HG02759 (cell line): Measurements from ENCODE around the gene NAALADL2.
A peak's percentile ranks its signal among the peaks of the same experiment; 100 is the strongest.
"Not testable (repeated sequence)": the region's sequence is repeated elsewhere in the genome, so short reads cannot be mapped to it uniquely, and the experiment has no call there.

Experiments used
- ATAC-seq: cut with Tn5 transposase; IDR thresholded peaks from one replicate; pipeline ENCODE4 v1.9.1; 2021; ENCODE audit warnings: mild to moderate bottlenecking, moderate library complexity; ENCODE audit not compliant: unreplicated experiment

NAALADL2 gene

DNA sequence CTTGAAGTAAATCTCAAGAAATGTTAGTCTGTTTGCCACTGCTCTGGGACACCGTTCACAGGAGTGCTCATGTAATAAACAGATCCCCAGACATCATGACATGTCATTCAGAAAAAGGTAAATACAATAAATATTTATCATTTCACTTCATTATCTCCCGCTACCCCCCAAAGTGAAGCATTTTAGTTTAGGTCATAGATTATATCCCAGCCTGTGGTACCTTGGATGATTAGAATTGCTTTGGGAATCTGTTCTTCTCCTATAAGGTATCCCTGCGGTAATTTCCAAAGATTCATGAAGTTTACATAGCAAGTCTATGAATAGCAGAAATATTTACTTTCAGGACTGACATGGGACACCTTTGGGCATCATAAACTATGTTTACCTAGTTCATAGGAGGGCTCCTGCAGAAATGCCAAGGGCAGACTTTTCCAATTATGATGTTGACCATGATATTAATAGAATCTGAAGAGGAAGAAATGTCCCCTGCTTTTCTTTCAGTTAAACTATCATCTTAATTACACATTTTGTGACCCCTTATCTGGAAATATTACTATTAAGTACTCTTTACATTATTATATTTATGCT lies 268.0 kb downstream of the NAALADL2 start:
- no peak for ATAC-seq

DNA sequence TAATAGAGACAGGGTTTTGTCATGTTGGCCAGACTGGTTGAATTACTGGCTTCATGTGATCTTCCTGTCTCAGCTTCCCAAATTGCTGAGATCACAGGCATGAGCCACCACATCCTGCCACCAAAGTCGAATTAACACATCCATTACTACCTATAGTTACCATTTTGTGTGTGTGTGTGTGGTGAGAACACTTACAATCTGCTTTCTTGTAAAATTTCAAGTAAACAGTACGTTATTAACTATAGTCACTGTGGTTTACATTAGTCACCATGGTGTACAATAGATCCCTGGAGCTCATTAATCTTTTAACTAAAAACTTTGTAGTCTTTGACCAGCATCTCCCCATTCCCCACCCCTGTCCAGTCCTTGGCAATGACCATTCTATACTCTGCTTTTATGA lies 270.0 kb downstream of the NAALADL2 start:
- ATAC-seq: no peak

DNA sequence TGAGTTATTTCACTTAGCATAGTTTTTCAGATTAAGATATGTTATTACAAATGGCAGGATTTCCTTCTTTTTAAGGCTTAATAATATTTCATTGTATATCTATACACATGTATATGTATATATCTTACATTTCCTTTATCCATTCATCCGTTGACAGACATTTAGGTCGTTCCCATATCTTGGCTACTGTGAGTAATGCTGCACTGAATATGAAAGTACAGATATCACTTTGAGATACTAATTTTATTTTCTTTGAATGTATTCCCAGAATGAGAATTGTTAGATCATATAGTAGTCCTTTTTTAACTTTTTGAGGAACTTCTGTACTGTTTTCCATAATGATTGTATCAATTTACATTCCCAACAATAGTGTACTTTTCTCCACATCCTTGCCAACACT lies 270.4 kb downstream of the NAALADL2 start:
- no peak for ATAC-seq

DNA sequence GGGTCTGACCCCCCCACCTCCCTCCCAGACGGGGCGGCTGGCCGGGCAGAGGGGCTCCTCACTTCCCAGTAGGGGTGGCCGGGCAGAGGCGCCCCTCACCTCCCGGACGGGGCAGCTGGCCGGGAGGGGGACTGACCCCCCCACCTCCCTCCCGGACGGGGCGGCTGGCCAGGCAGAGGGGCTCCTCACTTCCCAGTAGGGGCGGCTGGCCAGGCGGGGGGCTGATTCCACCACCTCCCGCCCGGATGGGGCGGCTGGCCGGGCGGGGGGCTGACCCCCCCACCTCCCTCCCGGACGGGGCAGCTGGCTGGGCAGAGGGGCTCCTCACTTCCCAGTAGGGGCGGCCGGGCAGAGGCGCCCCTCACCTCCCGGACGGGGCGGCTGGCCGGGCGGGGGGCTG lies 272.7 kb downstream of the NAALADL2 start:
- ATAC-seq: not testable (repeated sequence)

DNA sequence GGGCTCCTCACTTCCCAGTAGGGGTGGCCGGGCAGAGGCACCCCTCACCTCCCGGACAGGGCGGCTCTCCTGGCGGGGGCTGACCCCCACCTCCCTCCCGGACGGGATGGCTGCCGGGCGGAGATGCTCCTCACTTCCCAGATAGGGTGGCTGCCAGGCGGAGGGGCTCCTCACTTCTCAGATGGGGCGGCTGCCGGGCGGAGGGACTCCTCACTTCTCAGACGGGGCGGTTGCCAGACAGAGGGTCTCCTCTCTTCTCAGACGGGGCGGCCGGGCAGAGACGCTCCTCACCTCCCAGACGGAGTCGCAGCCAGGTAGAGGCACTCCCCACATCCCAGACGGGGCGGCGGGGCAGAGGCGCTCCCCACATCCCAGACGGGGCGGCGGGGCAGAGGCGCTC lies 273.6 kb downstream of the NAALADL2 start:
- ATAC-seq: not testable (repeated sequence)

DNA sequence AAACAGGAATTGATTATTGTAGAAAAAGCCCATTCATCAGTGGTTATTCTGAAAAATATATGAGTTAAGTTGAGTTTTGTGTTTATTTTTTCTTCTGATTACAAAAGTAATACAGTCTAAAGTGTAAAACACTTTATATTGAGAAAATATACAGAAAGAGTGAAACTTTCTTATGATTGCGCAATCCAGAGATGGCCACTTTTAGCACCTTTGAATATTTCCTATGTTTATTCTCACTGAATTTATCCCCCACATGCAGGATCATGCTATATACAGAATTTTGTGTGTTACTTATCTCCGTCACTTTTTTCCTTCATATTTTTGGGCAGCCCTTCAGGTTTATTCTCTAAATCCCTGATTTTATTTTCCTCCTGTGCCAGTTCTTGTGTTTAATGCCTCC lies 285.2 kb downstream of the NAALADL2 start:
- no peak for ATAC-seq

DNA sequence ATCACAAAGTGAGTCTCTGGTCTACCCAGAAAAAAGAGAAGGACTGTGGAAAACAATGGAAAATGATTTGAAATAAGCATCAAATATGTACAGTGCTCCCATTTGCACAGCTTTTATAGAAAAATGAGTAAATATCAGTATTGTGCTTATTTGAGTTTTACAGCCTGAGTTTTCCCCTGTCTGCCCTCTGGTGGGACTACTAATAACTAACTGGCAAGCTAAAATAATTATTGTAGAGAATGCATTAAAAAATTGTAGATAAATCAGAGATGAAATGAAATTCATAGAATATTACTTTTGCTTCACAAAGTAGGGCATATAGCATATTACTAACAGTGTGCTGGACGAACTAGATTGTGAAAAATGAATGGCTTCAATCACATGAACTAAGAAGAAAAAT lies 287.1 kb downstream of the NAALADL2 start:
- no peak for ATAC-seq

DNA sequence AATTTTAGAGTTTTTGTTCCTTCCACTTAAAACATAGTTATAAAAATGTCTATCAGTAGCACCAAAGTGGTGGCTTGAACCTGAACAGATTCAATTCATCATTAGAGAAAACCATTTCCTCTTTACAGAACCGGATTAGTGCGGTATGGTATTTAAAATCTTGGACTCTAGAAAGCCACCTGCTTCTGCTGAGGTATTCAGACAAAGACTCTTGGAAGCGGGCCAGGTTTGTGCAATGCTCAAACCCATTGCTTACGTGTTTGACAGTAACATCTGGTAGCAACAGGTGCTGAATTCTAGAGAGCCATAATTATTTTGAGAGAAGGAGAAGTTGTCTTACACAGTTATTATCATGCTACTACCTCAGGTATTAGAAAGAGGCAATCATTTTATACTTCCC lies 290.5 kb downstream of the NAALADL2 start:
- peak; percentile 76 for ATAC-seq

DNA sequence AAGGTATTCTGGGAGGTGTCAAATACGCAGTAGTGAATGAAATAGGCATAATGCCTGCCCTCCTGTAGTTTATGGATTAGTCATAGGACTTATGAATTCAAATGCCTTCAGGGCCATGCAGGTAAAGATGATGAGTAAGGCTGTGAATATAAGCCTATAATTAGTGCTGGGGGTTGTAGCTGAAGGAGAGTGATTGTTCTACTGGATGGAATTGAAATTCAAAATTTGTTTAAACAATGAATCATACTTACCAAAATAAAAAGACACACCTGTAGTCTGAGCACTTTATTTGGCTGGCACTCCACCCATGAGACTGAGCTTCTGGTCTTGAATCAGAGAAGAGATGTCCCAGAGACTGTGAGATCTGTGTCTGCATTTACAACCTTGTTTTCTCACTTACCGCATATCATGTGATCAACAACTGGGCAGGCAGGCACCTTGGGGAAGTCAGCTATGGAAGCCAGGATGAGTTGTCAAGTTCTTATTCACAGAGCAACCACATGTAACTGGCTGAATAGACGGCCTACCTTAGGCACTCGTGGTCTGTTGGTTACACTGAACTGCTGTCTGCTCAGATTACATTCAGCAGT lies 291.8 kb downstream of the NAALADL2 start:
- ATAC-seq: no peak

DNA sequence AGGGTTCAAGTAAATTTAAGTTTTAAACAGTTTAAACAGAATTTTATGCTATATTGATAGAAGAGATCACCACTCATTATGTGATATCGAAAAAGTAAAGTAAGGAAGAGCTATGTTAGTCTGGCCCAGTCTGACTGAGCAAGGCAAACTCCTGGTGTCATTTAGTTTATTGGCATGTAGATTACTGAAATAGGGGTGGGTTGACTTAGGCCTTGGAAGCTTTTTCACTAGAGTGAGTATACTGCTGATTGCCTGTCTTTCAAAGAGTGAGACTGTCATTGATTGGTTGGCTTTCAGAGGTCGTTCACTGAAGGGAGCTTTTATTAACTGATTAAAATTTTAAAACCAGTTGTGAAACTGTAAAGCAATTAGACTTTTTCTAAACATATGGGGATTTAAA lies 294.5 kb downstream of the NAALADL2 start:
- no peak for ATAC-seq

DNA sequence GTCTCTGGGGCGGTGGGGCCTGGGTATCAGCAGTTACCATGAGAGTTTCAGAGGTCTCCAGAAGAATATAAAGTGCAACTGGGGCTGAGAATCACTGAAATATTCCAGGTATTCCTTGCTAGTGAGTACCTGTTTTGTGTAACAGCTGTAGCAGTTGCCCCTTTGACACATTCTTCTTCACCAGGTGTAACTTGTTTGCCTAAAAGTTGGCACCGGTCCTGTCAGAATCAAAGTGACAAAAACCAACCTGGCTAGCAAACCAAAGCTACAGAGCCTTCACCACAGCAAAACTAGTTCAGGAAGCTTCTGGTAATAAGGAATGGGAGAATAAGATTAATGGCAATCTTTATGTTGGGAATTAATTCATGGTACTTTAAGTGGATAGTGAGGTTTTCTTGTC lies 296.0 kb downstream of the NAALADL2 start:
- no peak for ATAC-seq

DNA sequence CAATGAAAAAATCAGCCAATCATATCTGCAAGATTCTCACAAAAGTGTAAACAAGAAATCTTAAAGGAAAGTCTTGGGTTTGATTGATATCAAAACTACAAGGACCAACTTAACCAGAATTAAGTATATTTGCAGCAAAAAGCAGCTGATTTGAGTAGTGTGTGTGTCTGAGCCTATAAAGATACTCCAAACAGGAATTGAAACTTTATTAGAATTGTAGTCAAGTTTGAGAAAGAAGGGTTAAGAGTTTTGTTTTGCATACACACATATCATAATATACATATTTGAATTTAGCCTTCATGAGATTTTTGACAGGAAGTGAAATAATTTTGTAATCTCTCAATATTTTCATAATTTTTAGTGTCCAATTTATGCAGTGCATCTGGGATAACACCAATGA lies 300.1 kb downstream of the NAALADL2 start:
- no peak for ATAC-seq

DNA sequence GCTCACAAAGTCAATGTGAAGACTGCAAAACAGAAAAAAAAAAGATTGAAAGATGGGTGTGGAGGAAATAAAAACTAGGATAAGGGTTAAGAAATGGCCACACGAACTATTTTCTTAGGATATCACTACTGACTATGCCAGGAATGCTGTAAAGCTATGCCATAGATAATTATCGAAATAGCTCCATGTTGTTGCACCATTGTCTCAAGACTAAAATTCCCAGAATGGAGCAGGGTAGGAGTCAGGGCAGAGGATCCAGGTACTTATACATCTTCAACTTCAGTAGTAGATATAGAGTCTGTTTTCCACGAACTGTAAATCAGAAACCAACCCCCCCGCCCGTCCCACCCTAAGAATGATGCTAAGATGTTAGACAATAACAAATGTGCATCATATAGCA lies 302.2 kb downstream of the NAALADL2 start:
- ATAC-seq: no peak

DNA sequence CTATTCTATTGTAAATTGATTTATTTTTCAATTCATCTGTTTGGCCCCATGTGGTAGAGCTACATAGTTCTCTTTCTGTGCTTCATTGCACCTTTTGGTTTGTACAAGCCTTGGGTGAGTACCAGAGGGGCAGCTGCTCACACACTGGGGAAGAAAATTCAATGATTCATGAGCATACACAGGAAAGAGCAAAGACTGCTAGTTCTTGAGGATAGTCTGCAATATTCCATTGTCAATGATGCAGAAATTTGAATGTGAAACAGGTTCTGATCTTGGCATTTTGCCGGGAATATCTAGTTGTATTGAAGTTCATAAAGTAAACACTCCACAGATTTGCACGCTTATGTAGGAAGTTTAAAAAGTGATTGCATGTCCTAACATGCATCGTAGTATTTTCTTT lies 304.6 kb downstream of the NAALADL2 start:
- no peak for ATAC-seq

DNA sequence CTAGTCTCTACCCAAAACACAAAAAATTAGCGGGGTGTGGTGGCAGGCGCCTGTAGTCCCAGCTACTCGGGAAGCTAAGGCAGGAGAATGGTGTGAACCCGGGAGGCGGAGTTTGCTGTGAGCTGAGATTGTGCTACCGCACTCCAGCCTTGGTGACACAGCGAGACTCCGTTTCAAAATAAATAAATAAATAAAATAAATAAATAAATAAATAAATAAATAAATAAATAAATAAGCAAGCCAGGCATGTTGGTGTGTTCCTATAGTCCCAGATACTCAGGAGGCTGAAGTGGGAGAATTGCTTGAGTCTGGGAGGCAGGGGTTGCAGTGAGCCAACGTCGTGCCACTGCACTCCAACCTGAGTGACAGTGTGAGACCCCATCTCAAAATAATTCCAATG lies 314.0 kb downstream of the NAALADL2 start:
- not testable (repeated sequence) for ATAC-seq

DNA sequence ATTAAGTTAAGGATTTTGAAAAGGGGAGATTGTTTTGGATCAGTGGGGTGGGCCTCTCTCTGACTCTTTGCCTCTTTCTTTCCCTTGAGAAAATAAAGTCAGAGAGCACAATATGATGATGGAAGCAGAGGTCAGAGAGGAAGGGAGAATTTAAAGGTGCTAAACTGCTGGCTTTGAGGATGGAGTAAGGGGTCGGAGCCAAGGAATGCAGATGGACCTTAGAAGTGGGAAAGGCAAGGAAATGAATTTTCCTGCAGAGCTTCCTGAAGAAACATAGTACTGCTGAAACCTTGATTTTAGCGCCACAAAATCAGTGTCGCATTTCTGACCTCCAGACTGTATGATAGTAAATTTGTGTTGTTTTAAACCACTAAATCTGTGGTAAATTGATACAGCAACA lies 317.4 kb downstream of the NAALADL2 start:
- ATAC-seq: no peak

DNA sequence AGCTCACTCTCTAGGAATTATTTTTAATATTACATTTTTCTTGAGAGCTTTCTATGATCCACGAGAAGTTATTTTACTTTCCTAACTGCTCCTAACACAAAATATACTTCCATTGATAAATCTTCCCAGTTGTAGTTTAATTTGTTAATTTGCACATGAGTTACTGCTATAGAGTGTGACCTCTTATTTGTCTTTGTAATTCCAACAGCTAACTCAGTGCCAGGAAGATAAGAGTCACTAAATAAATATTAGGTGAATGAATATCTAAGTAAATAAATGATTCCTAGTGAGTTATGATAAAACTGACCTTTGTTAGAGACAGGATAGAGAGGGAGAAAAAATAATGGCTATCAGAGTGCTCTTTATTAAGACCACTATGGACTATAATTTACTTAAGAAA lies 319.9 kb downstream of the NAALADL2 start:
- ATAC-seq: no peak

DNA sequence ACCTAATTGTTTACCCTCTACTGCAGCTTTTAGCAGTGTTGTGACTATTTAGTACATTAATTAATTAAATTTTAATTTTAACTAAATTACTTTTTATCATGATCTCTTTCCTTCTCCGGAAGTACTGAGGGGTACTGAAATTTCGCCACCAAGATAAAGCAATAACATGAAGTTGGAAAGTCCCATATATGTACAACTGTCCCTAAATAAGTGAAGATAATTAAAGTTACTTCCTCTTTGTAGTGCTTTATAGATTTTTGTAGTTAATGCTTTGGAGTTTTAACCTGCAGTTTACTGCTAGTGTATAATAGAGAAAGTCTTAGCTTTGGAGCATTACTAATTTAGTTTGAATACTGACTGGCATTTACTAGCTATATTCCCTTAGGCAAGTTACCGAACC lies 325.3 kb downstream of the NAALADL2 start:
- no peak for ATAC-seq

DNA sequence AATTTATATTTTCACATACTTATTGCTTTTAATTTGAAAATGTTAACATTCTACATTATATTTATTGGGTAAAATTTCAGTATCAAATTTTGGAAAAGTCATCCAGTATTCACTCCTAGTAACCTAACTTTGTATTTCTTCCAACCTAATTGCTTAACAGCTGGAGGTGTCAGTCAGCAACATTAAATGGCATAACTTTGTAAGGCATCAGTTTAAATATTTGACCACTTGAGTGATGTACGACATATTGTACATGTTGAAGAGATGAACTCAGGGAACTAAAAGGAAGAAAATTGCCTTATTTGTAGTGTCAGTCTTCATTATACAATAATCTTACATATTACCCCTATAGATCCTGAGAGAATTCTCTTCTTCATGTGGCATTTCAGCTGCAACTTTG lies 326.8 kb downstream of the NAALADL2 start:
- ATAC-seq: no peak

DNA sequence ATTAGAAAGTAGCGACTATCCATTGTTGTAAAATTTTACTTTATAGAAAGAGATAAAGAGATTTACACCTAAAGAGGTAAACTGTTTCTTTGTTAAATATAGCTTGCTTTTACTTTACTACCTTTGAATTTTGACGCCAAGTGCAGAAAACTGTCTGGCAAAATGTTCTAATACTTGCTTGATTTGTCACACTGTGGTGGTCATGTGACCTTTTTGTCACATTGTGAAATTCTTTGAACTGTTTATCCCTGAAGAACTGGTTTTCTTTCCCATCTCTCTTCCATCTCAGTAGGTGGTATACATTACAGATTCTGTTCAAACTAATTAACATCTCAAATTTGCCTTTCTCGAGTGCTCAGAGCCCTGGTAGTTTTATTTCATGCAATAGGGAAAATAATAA lies 327.4 kb downstream of the NAALADL2 start:
- ATAC-seq: no peak

DNA sequence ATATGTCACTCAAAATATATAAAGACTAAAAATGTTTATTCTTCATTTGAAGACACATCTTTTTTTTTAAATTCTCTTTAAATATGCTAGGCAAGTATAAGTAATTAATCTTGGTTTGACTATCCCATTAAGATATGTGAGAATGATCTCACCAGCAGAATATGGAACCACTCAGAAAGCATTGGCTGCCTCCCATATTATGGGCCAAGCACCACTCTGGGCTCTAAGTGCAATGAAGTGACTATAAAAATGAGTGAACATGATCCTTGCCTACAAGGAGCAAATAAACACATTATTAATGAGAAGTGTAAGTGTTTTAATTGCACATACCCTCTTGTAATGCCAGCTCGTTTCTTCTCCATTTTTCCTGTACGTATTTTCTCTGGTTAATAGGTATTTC lies 328.5 kb downstream of the NAALADL2 start:
- no peak for ATAC-seq

DNA sequence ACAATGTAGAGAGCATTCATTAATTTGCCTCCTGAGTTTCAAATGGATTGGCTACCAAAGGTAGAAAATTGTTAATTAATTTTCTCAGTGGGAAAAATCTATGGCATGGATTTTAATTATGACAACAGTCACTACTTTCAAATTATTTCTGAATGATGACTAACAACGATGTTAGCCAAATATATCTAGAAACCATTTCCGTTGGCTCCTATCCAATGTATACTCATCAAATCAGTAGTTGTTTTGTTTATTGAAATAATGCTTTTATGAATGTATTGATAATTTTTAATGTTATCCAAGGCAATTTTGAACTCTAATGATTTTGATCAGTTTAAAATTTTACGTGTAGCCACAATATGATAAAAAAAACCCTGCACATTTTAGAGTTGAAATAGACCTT lies 333.4 kb downstream of the NAALADL2 start:
- ATAC-seq: no peak

DNA sequence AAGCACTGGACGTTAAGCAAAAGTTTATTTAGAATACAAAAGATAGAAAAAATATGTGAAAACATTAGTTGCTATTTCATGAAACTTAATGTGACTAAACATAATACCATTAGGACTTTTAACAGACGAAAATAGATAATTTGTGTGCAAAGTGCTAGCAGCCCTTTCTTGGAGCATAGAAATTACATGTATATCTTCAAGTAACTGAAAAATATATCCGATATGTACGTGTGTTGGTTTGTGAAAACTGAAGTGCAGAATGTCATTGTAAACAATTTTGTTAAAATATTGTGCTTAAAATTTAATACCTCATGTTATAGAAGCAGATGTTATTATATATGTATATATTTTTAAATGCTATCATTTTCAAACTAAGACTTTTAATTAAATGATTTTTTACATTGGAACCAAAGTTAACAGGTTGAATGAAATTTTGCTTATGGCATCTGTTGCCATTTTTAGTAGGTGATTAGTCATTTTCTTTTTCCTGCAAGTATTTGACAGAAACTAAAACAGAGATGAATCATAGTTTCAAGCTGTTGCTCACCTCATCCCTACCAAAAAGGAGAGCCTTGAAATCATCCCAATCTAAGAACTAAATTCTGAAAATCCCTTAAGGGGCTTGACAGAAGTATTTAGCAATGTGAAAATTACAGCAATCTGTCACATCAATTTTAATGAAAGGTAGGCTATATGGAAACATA lies 334.8 kb downstream of the NAALADL2 start:
- peak; percentile 69 for ATAC-seq
